K562 (cell line): Measurements from ENCODE around the gene AOC1. TPM values are rescaled to one million over a fixed set of nuclear protein-coding genes. Genes with fewer than 3 reads are reported as not detected.

Experiments
- GTF2E2 ChIP-seq: fragments of 200-800 bp; sonication (Bioruptor generic); IDR thresholded peaks from 2 replicates; pipeline ENCODE4 v1.6.1; 2016; ENCODE audit warnings: missing genetic modification characterization, missing compliant biosample characterization
- HMBOX1 ChIP-seq: sonication (generic); IDR thresholded peaks from 2 replicates; pipeline ENCODE4 v1.6.1; 2016
- HNRNPLL ChIP-seq: fragments of 200-400 bp; formaldehyde crosslinking; IDR thresholded peaks from 2 replicates; pipeline ENCODE4 v1.6.1; 2017; ENCODE audit warnings: low read length, low read depth, mild to moderate bottlenecking; ENCODE audit not compliant: poor library complexity, severe bottlenecking
- HOXB6 ChIP-seq: fragments of 250-450 bp; sonication (Bioruptor Pico); IDR thresholded peaks from 2 replicates; pipeline ENCODE4 v1.5.1; 2022; ENCODE audit warnings: mild to moderate bottlenecking, borderline replicate concordance
- KDM2B ChIP-seq: fragments of 250-450 bp; sonication (Bioruptor Pico); IDR thresholded peaks from 2 replicates; pipeline ENCODE4 v1.8.0; 2021; ENCODE audit warnings: mild to moderate bottlenecking, moderate library complexity
- MECOM ChIP-seq: fragments of 250-450 bp; sonication (Bioruptor Pico); IDR thresholded peaks from 2 replicates; pipeline ENCODE4 v1.8.0; 2022; ENCODE audit warnings: inconsistent platforms
- MXI1 ChIP-seq: IDR thresholded peaks from 2 replicates; pipeline ENCODE4 v1.6.1; 2011; ENCODE audit warnings: low read depth, mild to moderate bottlenecking, improper control_type of control experiment, low read length
- NCOA4 ChIP-seq: fragments of 450-650 bp; IDR thresholded peaks from 2 replicates; pipeline ENCODE4 v1.6.1; 2018; ENCODE audit warnings: mild to moderate bottlenecking; ENCODE audit not compliant: partially characterized antibody
- PHF8 ChIP-seq: fragments of 200-600 bp; sonication (generic); IDR thresholded peaks from 2 replicates; pipeline ENCODE4 v1.6.1; 2012; ENCODE audit warnings: mixed run types, mild to moderate bottlenecking, inconsistent platforms, low read length, moderate library complexity, borderline replicate concordance
- PRMT5 ChIP-seq: sonication (generic); formaldehyde crosslinking; IDR thresholded peaks from 2 replicates; pipeline ENCODE4 v1.5.0; 2020; ENCODE audit warnings: missing genetic modification reagents
- SMC3 ChIP-seq: conservative IDR thresholded peaks from 2 replicates; pipeline ENCODE4 v1.6.1; 2011; ENCODE audit warnings: low read depth, low read length, improper control_type of control experiment; ENCODE audit not compliant: insufficient read depth
- ZBTB1 ChIP-seq: sonication (generic); formaldehyde crosslinking; IDR thresholded peaks from 2 replicates; pipeline ENCODE4 v1.8.1; 2023; ENCODE audit warnings: missing genetic modification reagents, low read depth, mild to moderate bottlenecking, borderline replicate concordance
- ZNF609 ChIP-seq: sonication (generic); formaldehyde crosslinking; IDR thresholded peaks from 2 replicates; pipeline ENCODE4 v1.8.1; 2023; ENCODE audit warnings: missing genetic modification reagents, mild to moderate bottlenecking, borderline replicate concordance
- ZNF707 ChIP-seq: fragments of 250-450 bp; sonication (Bioruptor Pico); conservative IDR thresholded peaks from 2 replicates; pipeline ENCODE4 v1.8.0; 2022; ENCODE audit warnings: inconsistent platforms, mild to moderate bottlenecking, moderate library complexity
- polyA plus RNA-seq, 8 experiments: library from polyadenylated mRNA; depleted of rRNA in 4 of 8; stranded (reverse) in 5 of 8; unstranded in 3 of 8; fragments of >200 nt; fragmentation: Nextera tagmentation in 2 of 8; fragmentation: Illumina TruSeq in 1 of 8; extraction: Ambion mirVana in 2 of 8; extraction: Trizol in 1 of 8; gene quantifications; 2 replicates each; pipeline versions ENCODE4 v1.2.1 to v1.2.3, GENCODE V29; 2011 to 2014; ENCODE audit warnings: inconsistent platforms in 1 of 8, missing spikeins in 1 of 8
- total RNA-seq, 7 experiments: library from RNA; depleted of rRNA in 6 of 7; stranded (reverse); fragments of >200 nt in 6 of 7; fragmentation: Illumina TruSeq in 2 of 7; extraction: Trizol in 2 of 7; gene quantifications; 2 replicates each; pipeline versions ENCODE4 v1.2.1 to v1.2.3, GENCODE V29; 2011 to 2021; ENCODE audit warnings: low replicate concordance in 1 of 7

AOC1 gene
- total and polyA plus RNA-seq, 9 of the 15 experiments (the other 6 are each of a cell fraction or from before 2014, with no cell fraction given): not detected

- TF ChIP-seq PRMT5 (CRISPR knock-in tag): no peak
- TF ChIP-seq PHF8: no peak
- TF ChIP-seq NCOA4: no peak
- no peak for TF ChIP-seq ZBTB1 (CRISPR knock-in tag)
- no peak for TF ChIP-seq MXI1
- no peak for TF ChIP-seq KDM2B (CRISPR knock-in tag)
- peak; percentile 5 for TF ChIP-seq HNRNPLL
- no peak for TF ChIP-seq HOXB6 (CRISPR knock-in tag)
- 0 out of 2 replicates have a peak, but pooled peaks have one; percentile 41 for TF ChIP-seq HMBOX1
- no peak for TF ChIP-seq GTF2E2
- TF ChIP-seq ZNF609: no peak
- TF ChIP-seq SMC3: no peak
- 0 out of 2 replicates have a peak, but pooled peaks have one; percentile 7 for TF ChIP-seq MECOM (CRISPR knock-in tag)
- no peak for TF ChIP-seq ZNF707 (CRISPR knock-in tag)
Measured at GRCh38 chr7:150823484-150824126, 28.7 kb upstream of the AOC1 start (continued).
